HG02840 (cell line): ENCODE measurements around the gene GABBR2.

ENCODE experiments used
- ATAC-seq: cut with Tn5 transposase; IDR thresholded peaks from one replicate; pipeline ENCODE4 v1.9.1; 2021; ENCODE audit warnings: mild to moderate bottlenecking, moderate library complexity, moderate number of reproducible peaks; ENCODE audit not compliant: unreplicated experiment, low FRiP score

Gene GABBR2

GRCh38 chr9:98460704-98461103 lies 248.0 kb downstream of the GABBR2 start:
- ATAC-seq: no peak

GRCh38 chr9:98457726-98458370 lies 250.9 kb downstream of the GABBR2 start:
- ATAC-seq: no peak

- no peak for ATAC-seq
These were observed 252.6 kb downstream of the GABBR2 start for GRCh38 chr9:98456156-98456613.

GRCh38 chr9:98455256-98456155 lies 253.2 kb downstream of the GABBR2 start:
- no peak for ATAC-seq

GRCh38 chr9:98453589-98454311 lies 255.0 kb downstream of the GABBR2 start:
- no peak for ATAC-seq

- no peak for ATAC-seq
These were observed 257.2 kb downstream of the GABBR2 start for GRCh38 chr9:98451576-98451975.

- ATAC-seq: no peak
These were observed 258.2 kb downstream of the GABBR2 start for GRCh38 chr9:98450496-98450895.

- ATAC-seq: no peak
These were observed 258.9 kb downstream of the GABBR2 start for GRCh38 chr9:98449871-98450270.

GRCh38 chr9:98445576-98445975 lies 263.2 kb downstream of the GABBR2 start:
- ATAC-seq: no peak

- no peak for ATAC-seq
These were observed 264.1 kb downstream of the GABBR2 start for GRCh38 chr9:98444601-98445000.

GRCh38 chr9:98442541-98442940 lies 266.2 kb downstream of the GABBR2 start:
- ATAC-seq: no peak

- no peak for ATAC-seq
These were observed 266.6 kb downstream of the GABBR2 start for GRCh38 chr9:98442114-98442513.

GRCh38 chr9:98438666-98439065 lies 270.1 kb downstream of the GABBR2 start:
- ATAC-seq: no peak

GRCh38 chr9:98437458-98438034 lies 271.2 kb downstream of the GABBR2 start:
- ATAC-seq: no peak

GRCh38 chr9:98432960-98433359 lies 275.8 kb downstream of the GABBR2 start:
- ATAC-seq: no peak

- ATAC-seq: no peak
These were observed 276.6 kb downstream of the GABBR2 start for GRCh38 chr9:98432134-98432533.

GRCh38 chr9:98430535-98431292 lies 278.0 kb downstream of the GABBR2 start:
- ATAC-seq: no peak

GRCh38 chr9:98429613-98430012 lies 279.1 kb downstream of the GABBR2 start:
- ATAC-seq: no peak

- ATAC-seq: no peak
These were observed 280.3 kb downstream of the GABBR2 start for GRCh38 chr9:98428454-98428853.

- no peak for ATAC-seq
These were observed 281.2 kb downstream of the GABBR2 start for GRCh38 chr9:98427491-98427890.
